GM12864 (cell line): ENCODE data around the gene GNG8.

ENCODE experiments used
- DNase-seq: peaks from one replicate; pipeline ENCODE4 v3.0.0-alpha.2; 2011; ENCODE audit warnings: low read depth
- H3K4me3 ChIP-seq: 2 replicates; pipeline ENCODE4 v1.5.1; 2011; ENCODE audit warnings: mild to moderate bottlenecking, low read depth, low read length, control low read depth
- TF ChIP-seq, protein P1 (sequence below): IDR thresholded peaks from 2 replicates; pipeline ENCODE4 v1.5.1; 2011; ENCODE audit warnings: low read depth, mild to moderate bottlenecking, moderate library complexity, low read length, control low read depth, inconsistent platforms; ENCODE audit errors: missing control alignments

The GNG8 gene

DNA sequence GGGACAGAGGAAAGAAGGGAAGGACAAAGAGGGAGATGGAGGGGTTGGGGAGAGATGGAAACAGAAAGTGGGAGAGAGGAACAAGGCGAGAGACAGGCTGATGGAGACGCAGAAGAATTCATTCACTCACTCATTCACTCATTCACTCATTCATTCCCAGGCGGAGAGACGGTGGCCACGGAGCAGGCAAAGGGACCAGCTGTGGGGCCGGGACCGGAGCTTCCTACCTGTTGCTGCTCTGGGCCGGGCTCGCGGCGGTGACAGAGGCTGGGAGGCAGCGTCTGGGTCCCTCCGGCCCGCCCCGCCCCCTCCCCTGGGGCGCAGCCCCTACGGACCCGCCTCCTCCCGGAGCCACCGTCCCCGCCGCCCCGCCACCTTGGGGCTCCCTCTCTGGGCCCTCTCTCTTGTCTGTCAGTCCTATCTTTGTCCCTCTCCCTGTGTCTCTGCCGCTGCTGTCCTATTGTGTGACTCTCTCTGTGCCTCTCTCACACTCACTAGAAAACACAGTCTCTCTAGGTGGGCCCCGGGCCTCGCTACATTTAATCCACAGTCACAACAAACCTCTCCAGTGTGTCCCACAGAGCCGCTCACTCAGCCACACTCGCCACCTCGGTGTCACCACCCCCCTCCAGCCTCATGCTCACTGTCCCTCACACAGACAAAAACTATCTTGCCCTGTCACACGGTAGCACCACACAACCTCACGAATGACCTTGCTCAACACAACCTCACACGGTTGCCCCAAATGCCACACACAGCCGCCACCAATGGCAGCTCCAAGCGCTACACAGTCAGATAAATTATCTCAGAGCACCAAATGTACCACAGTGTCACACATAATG, at the start of gene GNG8:
Gene GNG8 (minus strand): TSS at position 283 of the 842 bp plus-strand sequence. CDS start 1,520 bp downstream, outside the sequence.
- H3K4me3 ChIP-seq, result no peak within 1 kb of the TSS
- TF ChIP-seq, protein P1, sequence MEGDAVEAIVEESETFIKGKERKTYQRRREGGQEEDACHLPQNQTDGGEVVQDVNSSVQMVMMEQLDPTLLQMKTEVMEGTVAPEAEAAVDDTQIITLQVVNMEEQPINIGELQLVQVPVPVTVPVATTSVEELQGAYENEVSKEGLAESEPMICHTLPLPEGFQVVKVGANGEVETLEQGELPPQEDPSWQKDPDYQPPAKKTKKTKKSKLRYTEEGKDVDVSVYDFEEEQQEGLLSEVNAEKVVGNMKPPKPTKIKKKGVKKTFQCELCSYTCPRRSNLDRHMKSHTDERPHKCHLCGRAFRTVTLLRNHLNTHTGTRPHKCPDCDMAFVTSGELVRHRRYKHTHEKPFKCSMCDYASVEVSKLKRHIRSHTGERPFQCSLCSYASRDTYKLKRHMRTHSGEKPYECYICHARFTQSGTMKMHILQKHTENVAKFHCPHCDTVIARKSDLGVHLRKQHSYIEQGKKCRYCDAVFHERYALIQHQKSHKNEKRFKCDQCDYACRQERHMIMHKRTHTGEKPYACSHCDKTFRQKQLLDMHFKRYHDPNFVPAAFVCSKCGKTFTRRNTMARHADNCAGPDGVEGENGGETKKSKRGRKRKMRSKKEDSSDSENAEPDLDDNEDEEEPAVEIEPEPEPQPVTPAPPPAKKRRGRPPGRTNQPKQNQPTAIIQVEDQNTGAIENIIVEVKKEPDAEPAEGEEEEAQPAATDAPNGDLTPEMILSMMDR, result no peak
- no peak for DNase-seq

GRCh38 chr19:46685189-46685588, 49.2 kb upstream of the GNG8 start:
- TF ChIP-seq, protein P1, result no peak
- no peak for DNase-seq
- H3K4me3 ChIP-seq, result no peak overlapping the region

DNA sequence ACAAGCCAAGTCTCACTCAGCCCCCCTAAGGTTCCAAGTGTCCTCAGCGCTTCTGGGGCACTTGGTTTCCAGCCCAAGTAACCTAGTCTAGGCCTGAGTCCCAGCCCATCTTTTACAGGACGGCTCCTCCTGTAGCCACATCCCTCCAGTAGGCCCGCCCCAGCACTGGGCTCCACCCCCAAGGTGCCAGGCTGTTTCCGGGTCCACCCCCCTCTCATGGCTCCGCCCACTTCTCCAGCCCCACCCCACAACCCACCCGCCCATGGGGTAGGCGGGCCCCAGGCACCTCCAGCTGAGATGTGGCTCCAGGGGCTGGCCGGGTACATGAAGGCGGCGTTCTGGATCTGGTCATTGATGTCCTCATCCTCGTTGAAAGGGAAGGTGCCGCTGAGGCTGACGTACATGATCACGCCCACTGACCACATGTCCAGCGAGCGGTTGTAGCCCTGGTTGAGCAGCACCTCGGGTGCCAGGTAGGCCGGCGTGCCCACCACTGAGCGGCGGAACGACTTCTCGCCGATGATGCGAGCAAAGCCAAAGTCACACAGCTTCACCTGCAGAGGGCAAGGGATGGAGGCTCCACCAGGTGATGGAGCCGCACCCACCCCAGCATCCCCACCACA, 42.2 kb upstream of the GNG8 start:
- TF ChIP-seq, protein P1, result no peak
- peak; percentile 13 for DNase-seq
- H3K4me3 ChIP-seq, result no peak overlapping the region

- TF ChIP-seq, protein P1, result no peak
- H3K4me3 ChIP-seq, result no peak overlapping the region
- DNase-seq, result no peak
Measured at GRCh38 chr19:46674416-46675178, 38.6 kb upstream of the GNG8 start.

DNA sequence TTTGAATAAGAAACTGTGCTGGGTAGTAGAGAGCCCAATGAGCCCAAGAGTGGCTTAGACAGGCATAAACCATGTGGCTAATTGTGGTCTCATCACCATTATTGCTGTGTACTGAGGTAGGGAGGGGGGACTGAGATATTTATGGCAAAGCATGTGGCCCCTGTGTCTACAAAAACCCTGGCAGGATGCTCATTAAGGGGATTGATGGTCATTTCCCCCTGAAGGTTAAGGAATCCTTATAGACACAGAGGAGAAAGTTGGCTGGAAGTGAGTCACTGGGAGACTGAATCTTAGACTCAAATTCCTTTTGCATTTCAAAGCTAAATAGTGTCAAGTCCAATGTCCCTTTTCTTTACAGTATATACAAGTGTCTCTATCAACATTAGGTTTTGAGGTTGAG, 34.8 kb upstream of the GNG8 start:
- H3K4me3 ChIP-seq, result no peak overlapping the region
- no peak for DNase-seq
- TF ChIP-seq, protein P1, result no peak

DNA sequence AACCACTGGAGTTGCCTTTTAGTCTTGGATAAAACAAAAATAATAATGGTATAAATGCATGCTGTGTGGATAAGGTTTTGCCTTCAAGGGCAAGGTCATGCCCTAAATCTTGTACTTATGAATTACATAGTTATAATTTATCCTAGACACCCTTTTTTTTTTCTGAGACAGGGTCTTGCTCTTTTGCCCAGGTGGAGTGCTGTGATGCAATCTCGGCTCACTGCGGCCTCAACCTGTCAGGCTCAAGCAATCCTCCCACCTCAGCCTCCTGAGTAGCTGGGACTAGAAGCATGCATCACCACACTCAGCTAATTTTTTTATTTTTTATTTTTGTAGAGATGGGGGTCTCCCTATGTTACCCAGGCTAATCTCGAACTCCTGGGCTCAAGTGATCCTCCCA, 32.7 kb upstream of the GNG8 start:
- TF ChIP-seq, protein P1, result no peak
- H3K4me3 ChIP-seq, result no peak overlapping the region
- DNase-seq, result no peak
